Gastroesophageal sphincter (tissue), 4 donors: ENCODE measurements around the gene MFN1. TPM values are rescaled to one million over a fixed set of nuclear protein-coding genes. Genes with fewer than 3 reads are reported as not detected.

Experiments
- ATAC-seq: fragments of 150-250 bp; one replicate; pipeline ENCODE4 v1.9.1; 2016; ENCODE audit warnings: mild to moderate bottlenecking, moderate library complexity
- H3K27ac ChIP-seq, 4 donors: fragments of 200-600 bp; sonication (generic) in 3 of 4; 1 replicate in 3 of 4; 2 replicates in 1 of 4; pipeline ENCODE4 v1.5.1; 2016 to 2019
- H3K27me3 ChIP-seq: fragments of 200-600 bp; sonication (generic); one replicate; pipeline ENCODE4 v1.5.1; 2019
- H3K36me3 ChIP-seq, 2 donors: fragments of 200-600 bp; sonication (generic); one replicate each; pipeline ENCODE4 v1.5.1; 2019; ENCODE audit warnings: control low read depth in 1 of 2
- H3K4me1 ChIP-seq, 3 donors: fragments of 200-600 bp; sonication (generic); 1 replicate in 2 of 3; 2 replicates in 1 of 3; pipeline ENCODE4 v1.5.1; 2016 to 2019; ENCODE audit warnings: control low read depth in 2 of 3
- H3K4me3 ChIP-seq, 2 donors: fragments of 200-600 bp; sonication (generic); one replicate each; pipeline ENCODE4 v1.5.1; 2019; ENCODE audit warnings: mild to moderate bottlenecking in 1 of 2, moderate library complexity in 1 of 2
- H3K9me3 ChIP-seq, 3 donors: fragments of 200-600 bp; sonication (generic); one replicate each; pipeline ENCODE4 v1.5.1; 2017 to 2019; ENCODE audit warnings: control low read depth in 2 of 3
- CTCF ChIP-seq, 4 experiments: fragments of 200-600 bp in 2 of 4; fragments of 450-650 bp in 2 of 4; sonication (generic) in 1 of 4; IDR thresholded peaks; one replicate each; pipeline ENCODE4 v1.5.1; 2017 to 2019; ENCODE audit warnings: antibody characterized with exemption in 4 of 4, mild to moderate bottlenecking in 2 of 4, moderate library complexity in 2 of 4
- EP300 ChIP-seq: sonication (generic); formaldehyde crosslinking; IDR thresholded peaks from one replicate; pipeline ENCODE4 v1.6.1; 2017; ENCODE audit warnings: antibody characterized with exemption, mild to moderate bottlenecking
- POLR2A ChIP-seq, 2 donors: fragments of 450-650 bp; IDR thresholded peaks; one replicate each; pipeline ENCODE4 v1.6.1; 2017; ENCODE audit warnings: antibody characterized with exemption in 2 of 2, mild to moderate bottlenecking in 2 of 2, moderate library complexity in 1 of 2
- POLR2AphosphoS5 ChIP-seq: sonication (generic); formaldehyde crosslinking; IDR thresholded peaks from one replicate; pipeline ENCODE4 v1.6.1; 2017; ENCODE audit warnings: antibody characterized with exemption
- WGBS, 2 donors: methylation state at CpG; one replicate each; pipeline ENCODE4 v1.1.5; 2018; ENCODE audit warnings: low coverage in 1 of 2; 5-methylcytosine and 5-hydroxymethylcytosine counted together
- total RNA-seq, 4 donors: library from RNA; depleted of rRNA; stranded (reverse); fragments of >200 nt; gene quantifications; one replicate each; pipeline ENCODE4 v1.1.0, GENCODE V29; 2016

The MFN1 gene
- total RNA-seq, 4 donors from 2014 or later = 42.5 to 56.0 (median 45.5) TPM

GRCh38 chr3:179333084-179333483 is 14.4 kb upstream of the MFN1 start:
- H3K36me3 ChIP-seq = peaks cover 5 to 96% of the 10 kb centered on the region in 2 donors
- WGBS, 2 donors = 86 to 94% methylated on average over 2 of the region's 2 CpGs
- no peaks in the 10 kb centered on the region for H3K27me3 ChIP-seq

GRCh38 chr3:179336345-179336929 is 11.1 kb upstream of the MFN1 start:
- TF ChIP-seq EP300 (no peak), POLR2AphosphoS5 (no peak), POLR2A (IDR thresholded peaks at IDR 0.05) (no peak), CTCF (IDR thresholded peaks at IDR 0.05) (no peak)
- H3K4me1 ChIP-seq = peaks cover 0 to 17% (median 0%) of the 10 kb centered on the region in 3 donors
- WGBS, 2 donors = 10 to 25% methylated on average over 1 of the region's 1 CpG
- H3K9me3 ChIP-seq = no peaks in the 10 kb centered on the region
- peaks cover 0 to 81% of the 10 kb centered on the region in 2 donors for H3K36me3 ChIP-seq
- peak overlapping the region in 2 of 4 donors; percentile 44 to 45 for H3K27ac ChIP-seq
- no peak overlapping the region for H3K4me3 ChIP-seq
- H3K27me3 ChIP-seq = no peaks in the 10 kb centered on the region
- no peak for ATAC-seq

More at GRCh38 chr3:179333084-179333483, 14.4 kb upstream of the MFN1 start:
- ATAC-seq = no peak
- no peak overlapping the region for H3K4me3 ChIP-seq
- H3K9me3 ChIP-seq = no peaks in the 10 kb centered on the region
- no peak overlapping the region for H3K27ac ChIP-seq
- TF ChIP-seq CTCF (IDR thresholded peaks at IDR 0.05) (no peak), EP300 (no peak), POLR2AphosphoS5 (no peak), POLR2A (IDR thresholded peaks at IDR 0.05) (no peak)
- H3K4me1 ChIP-seq = peaks cover 0 to 17% (median 0%) of the 10 kb centered on the region in 3 donors

- H3K27me3 ChIP-seq = no peaks in the 10 kb centered on the region
- no peak for ATAC-seq
- TF ChIP-seq EP300 = no peak
- TF ChIP-seq CTCF (IDR thresholded peaks at IDR 0.05) = no peak
- no peak for TF ChIP-seq POLR2A (IDR thresholded peaks at IDR 0.05)
- TF ChIP-seq POLR2AphosphoS5 = no peak
- no peaks in the 10 kb centered on the region for H3K9me3 ChIP-seq
- H3K4me3 ChIP-seq = peak overlapping the region; percentile 59 to 90
- peaks cover 2 to 27% (median 3%) of the 10 kb centered on the region in 3 donors for H3K4me1 ChIP-seq
- H3K27ac ChIP-seq = peak overlapping the region in 2 of 4 donors; percentile 86 to 92
- H3K36me3 ChIP-seq = peaks cover 0 to 41% of the 10 kb centered on the region in 2 donors
- 26 to 40% methylated on average over 4 to 5 of the region's 5 CpGs for WGBS, 2 donors
Measured at GRCh38 chr3:179348325-179349013, 960 bp downstream of the MFN1 start.

- no peaks in the 10 kb centered on the region for H3K4me1 ChIP-seq
- no peak overlapping the region for H3K4me3 ChIP-seq
- H3K36me3 ChIP-seq = peaks cover 0 to 100% of the 10 kb centered on the region in 2 donors
- H3K27ac ChIP-seq = no peak overlapping the region
- 100% methylated on average over 1 of the region's 1 CpG; no CpG with 5 or more reads in 1 of the 2 donors for WGBS, 2 donors
- TF ChIP-seq POLR2A (IDR thresholded peaks at IDR 0.05) (no peak), CTCF (IDR thresholded peaks at IDR 0.05) (no peak), EP300 (no peak), POLR2AphosphoS5 (no peak)
- no peaks in the 10 kb centered on the region for H3K9me3 ChIP-seq
- H3K27me3 ChIP-seq = no peaks in the 10 kb centered on the region
- no peak for ATAC-seq
Measured at GRCh38 chr3:179355996-179356395, 8.5 kb downstream of the MFN1 start.
